HEK293T (cell line): ENCODE data around the gene ECPAS.
"Not testable (repeated sequence)": the region's sequence is repeated elsewhere in the genome, so short reads cannot be mapped to it uniquely, and the experiment has no call there.

Source experiments
- CTCF ChIA-PET: fragments of 350-600 bp; formaldehyde crosslinking; extraction: SDS; loops from one replicate; lab custom pipeline; 2021; ENCODE audit warnings: antibody characterized with exemption, inconsistent platforms; lab: Yijun Ruan, JAX
- POLR2A ChIA-PET: fragments of 350-600 bp; formaldehyde crosslinking; extraction: SDS; loops from one replicate; lab custom pipeline; 2020; ENCODE audit warnings: antibody characterized with exemption, inconsistent platforms; lab: Yijun Ruan, JAX
- DNase-seq: peaks from one replicate; pipeline ENCODE4 v3.0.0; 2012; ENCODE audit warnings: mixed read lengths; ENCODE audit errors: extremely low spot score
- ARNT ChIP-seq: fragments of 450-650 bp; IDR thresholded peaks from 2 replicates; pipeline ENCODE4 v1.6.1; 2017; ENCODE audit warnings: mild to moderate bottlenecking
- BHLHE40 ChIP-seq: fragments of 450-650 bp; IDR thresholded peaks from 2 replicates; pipeline ENCODE4 v1.6.1; 2016; ENCODE audit warnings: mild to moderate bottlenecking, moderate library complexity, borderline replicate concordance
- CTBP1 ChIP-seq: fragments of 450-650 bp; IDR thresholded peaks from 2 replicates; pipeline ENCODE4 v1.6.1; 2016; ENCODE audit warnings: borderline replicate concordance
- ELF4 ChIP-seq: fragments of 450-650 bp; IDR thresholded peaks from 2 replicates; pipeline ENCODE4 v1.6.1; 2017; ENCODE audit warnings: antibody characterized with exemption
- FOXA1 ChIP-seq: fragments of 450-650 bp; IDR thresholded peaks from 2 replicates; pipeline ENCODE4 v1.6.1; 2016; ENCODE audit warnings: mild to moderate bottlenecking
- FOXK2 ChIP-seq: fragments of 450-650 bp; IDR thresholded peaks from 2 replicates; pipeline ENCODE4 v1.6.1; 2016; ENCODE audit warnings: mild to moderate bottlenecking
- FOXM1 ChIP-seq: fragments of 450-650 bp; IDR thresholded peaks from 2 replicates; pipeline ENCODE4 v1.6.1; 2017; ENCODE audit warnings: mild to moderate bottlenecking, borderline replicate concordance
- HDGF ChIP-seq: fragments of 450-650 bp; IDR thresholded peaks from 2 replicates; pipeline ENCODE4 v1.6.1; 2017; ENCODE audit warnings: antibody characterized with exemption, borderline replicate concordance
- L3MBTL2 ChIP-seq: fragments of 450-650 bp; conservative IDR thresholded peaks from 2 replicates; pipeline ENCODE4 v1.6.1; 2016; ENCODE audit warnings: mild to moderate bottlenecking
- LEF1 ChIP-seq: fragments of 450-650 bp; IDR thresholded peaks from 2 replicates; pipeline ENCODE4 v1.6.1; 2017; ENCODE audit warnings: mild to moderate bottlenecking, borderline replicate concordance
- NFRKB ChIP-seq: fragments of 450-650 bp; IDR thresholded peaks from 2 replicates; pipeline ENCODE4 v1.6.1; 2016; ENCODE audit warnings: mild to moderate bottlenecking, moderate library complexity
- SP1 ChIP-seq: fragments of 450-650 bp; IDR thresholded peaks from 2 replicates; pipeline ENCODE4 v1.6.1; 2017
- SUZ12 ChIP-seq: fragments of 450-650 bp; IDR thresholded peaks from 2 replicates; pipeline ENCODE4 v1.6.1; 2016; ENCODE audit warnings: mild to moderate bottlenecking
- TARDBP ChIP-seq: fragments of 450-650 bp; IDR thresholded peaks from 2 replicates; pipeline ENCODE4 v1.6.1; 2016
- ZNF384 ChIP-seq: fragments of 450-650 bp; IDR thresholded peaks from 2 replicates; pipeline ENCODE4 v1.6.1; 2016
- TF ChIP-seq, protein P1 (sequence below): fragments of 450-650 bp; IDR thresholded peaks from 2 replicates; pipeline ENCODE4 v1.6.1; 2016

ECPAS gene

DNA sequence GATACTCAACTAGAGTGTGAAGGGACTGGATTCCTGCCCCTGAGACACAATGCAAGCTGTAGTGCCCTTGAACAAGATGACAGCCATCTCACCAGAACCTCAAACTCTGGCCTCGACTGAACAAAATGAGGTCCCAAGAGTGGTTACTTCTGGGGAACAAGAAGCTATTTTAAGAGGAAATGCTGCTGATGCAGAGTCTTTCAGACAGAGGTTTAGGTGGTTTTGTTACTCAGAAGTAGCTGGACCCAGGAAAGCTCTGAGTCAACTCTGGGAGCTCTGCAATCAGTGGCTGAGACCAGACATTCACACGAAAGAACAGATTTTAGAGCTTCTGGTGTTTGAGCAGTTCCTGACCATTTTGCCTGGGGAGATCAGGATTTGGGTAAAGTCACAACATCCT, 43.2 kb upstream of the ECPAS start:
- TF ChIP-seq BHLHE40 (no peak), NFRKB (no peak), SP1 (no peak), ZNF384 (no peak), ARNT (no peak), FOXA1 (no peak)
- POLR2A ChIA-PET = interaction anchor here (2.0 kb wide), 1 partner anchor 44 kb away, joined by 6 read pairs; no protein-coding TSS in a partner anchor
- DNase-seq = no peak
- CTCF ChIA-PET = no interaction called here

DNA sequence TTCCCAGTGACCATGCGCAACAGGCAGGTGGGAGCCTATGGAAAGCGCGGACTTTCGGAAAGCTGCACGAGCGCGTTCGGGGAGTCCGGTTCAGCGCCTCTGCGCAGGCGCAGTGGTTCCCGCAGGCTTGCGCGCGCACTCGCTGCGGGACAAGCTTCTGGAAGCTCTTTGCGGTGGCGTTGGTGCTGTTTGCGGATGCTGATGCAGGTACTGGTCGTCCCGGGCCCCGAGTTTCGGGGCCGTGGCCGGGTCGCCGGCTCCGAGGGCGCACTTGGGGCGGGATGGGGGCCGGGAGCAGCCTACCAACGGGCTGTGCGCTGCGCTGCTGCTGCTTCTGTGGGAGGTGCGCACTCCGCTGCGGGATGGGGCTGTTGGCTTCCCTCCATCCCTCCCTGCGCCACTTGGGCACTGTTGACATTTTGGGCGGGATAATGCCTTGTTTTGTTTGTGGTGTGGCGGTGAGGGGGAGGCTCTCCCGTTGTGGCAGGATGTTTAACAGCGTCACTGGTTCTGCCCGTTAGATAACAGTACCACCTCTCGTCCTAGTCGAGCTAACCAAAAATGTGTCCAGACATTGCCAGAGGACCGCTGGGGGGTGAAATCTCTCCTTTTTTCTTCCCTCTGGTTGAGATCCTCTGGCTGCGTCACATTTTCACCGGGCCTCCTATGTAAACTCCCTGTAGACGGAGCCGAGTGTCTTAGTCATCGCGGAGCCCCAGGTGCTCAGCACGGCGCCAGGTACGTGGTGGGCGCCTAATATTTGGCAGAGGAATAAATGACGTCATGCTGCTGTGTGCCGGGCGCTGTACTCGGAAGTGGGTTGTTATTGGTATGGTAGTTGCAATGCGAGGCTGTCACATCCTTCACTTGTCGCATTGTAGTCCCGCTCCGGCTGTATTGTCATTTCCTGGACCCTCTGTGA, 41.1 kb upstream of the ECPAS start, which contains the start of gene ZNF483:
Gene ZNF483 (plus strand): TSS at position 124 of the 922 bp plus-strand sequence. CDS start 2,217 bp downstream, outside the sequence.
- POLR2A ChIA-PET = interaction anchor here (0.6 to 1.8 kb wide), 9 partner anchors 8 to 48 kb away, joined by 3 to 8 read pairs (median 4); no protein-coding TSS in a partner anchor
- no peak for TF ChIP-seq SUZ12
- no peak for TF ChIP-seq FOXK2
- TF ChIP-seq ELF4 = no peak
- TF ChIP-seq, protein P1, sequence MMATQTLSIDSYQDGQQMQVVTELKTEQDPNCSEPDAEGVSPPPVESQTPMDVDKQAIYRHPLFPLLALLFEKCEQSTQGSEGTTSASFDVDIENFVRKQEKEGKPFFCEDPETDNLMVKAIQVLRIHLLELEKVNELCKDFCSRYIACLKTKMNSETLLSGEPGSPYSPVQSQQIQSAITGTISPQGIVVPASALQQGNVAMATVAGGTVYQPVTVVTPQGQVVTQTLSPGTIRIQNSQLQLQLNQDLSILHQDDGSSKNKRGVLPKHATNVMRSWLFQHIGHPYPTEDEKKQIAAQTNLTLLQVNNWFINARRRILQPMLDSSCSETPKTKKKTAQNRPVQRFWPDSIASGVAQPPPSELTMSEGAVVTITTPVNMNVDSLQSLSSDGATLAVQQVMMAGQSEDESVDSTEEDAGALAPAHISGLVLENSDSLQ = no peak
- no peak for TF ChIP-seq BHLHE40
- TF ChIP-seq ARNT = no peak
- peak; percentile 66 for DNase-seq
- CTCF ChIA-PET = interaction anchor here (0.7 to 1.3 kb wide), 2 partner anchors 13 to 61 kb away, joined by 3 read pairs; no protein-coding TSS in a partner anchor

DNA sequence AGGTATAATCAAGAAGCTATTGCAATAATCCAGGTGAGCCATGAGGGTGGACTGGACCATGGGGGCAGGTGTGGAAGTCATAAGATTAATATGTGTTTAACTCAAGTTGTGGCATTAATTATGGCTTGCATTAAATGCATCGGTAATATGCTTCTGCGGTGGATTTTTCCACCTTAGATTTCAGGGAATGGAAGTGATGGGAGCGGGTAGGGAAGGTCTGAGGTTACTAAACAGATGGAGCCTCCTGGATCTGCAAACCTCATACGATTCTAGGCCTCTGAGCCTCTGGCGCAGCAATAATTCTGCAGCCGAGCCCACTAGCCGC, 40.5 kb upstream of the ECPAS start:
- no peak for TF ChIP-seq FOXM1
- TF ChIP-seq L3MBTL2 = peak; percentile 54
- ChIA-PET POLR2A (interaction anchor here (0.6 to 1.8 kb wide), 9 partner anchors 9 to 47 kb away, joined by 3 to 8 read pairs (median 4); no protein-coding TSS in a partner anchor), CTCF (interaction anchor here (0.7 to 1.3 kb wide), 2 partner anchors 12 to 60 kb away, joined by 3 read pairs; no protein-coding TSS in a partner anchor)
- DNase-seq = no peak

GRCh38 chr9:111516061-111516465, 31.9 kb upstream of the ECPAS start:
- ChIA-PET CTCF (no interaction called here), POLR2A (interaction anchor here (1.6 kb wide), 1 partner anchor 9 kb away, joined by 8 read pairs; the partner anchor contains the start of gene ZNF483)
- TF ChIP-seq FOXA1 (no peak), FOXM1 (no peak), LEF1 (no peak), TARDBP (no peak), ARNT (no peak), SUZ12 (no peak), SP1 (no peak), FOXK2 (no peak), NFRKB (no peak), L3MBTL2 (no peak), ZNF384 (no peak), ELF4 (no peak), CTBP1 (no peak), BHLHE40 (no peak), HDGF (no peak)
- TF ChIP-seq, protein P1 = no peak
- no peak for DNase-seq

DNA sequence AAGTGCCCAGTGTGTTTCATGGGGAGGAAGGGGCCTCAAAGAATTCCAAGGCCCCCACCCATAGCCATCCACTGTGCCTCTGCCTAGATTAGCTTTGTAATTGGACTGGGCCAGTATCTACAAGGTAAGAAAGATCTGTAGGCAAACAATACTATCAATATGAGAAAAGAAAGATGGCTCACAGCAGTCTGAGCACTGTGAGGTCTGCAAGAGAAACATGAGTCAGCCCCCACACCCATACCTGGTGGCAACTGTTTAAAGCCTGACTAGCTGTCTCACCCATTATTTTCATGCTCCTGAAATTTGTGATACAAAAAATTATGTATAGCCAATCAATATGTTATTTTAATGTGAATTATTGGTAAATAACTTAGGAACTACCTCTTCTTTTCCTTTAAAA, 30.8 kb upstream of the ECPAS start:
- no peak for DNase-seq
- POLR2A ChIA-PET = interaction anchor here (0.6 kb wide), 1 partner anchor 10 kb away, joined by 3 read pairs; the partner anchor contains the start of gene ZNF483
- CTCF ChIA-PET = no interaction called here
- no peak for TF ChIP-seq BHLHE40
- TF ChIP-seq CTBP1 = no peak
- no peak for TF ChIP-seq TARDBP
- TF ChIP-seq ARNT = no peak
- no peak for TF ChIP-seq SUZ12
- TF ChIP-seq, protein P1 = no peak
- no peak for TF ChIP-seq FOXA1
- no peak for TF ChIP-seq FOXK2
- no peak for TF ChIP-seq ZNF384
- TF ChIP-seq LEF1 = no peak
- no peak for TF ChIP-seq ELF4
- TF ChIP-seq L3MBTL2 = no peak
- TF ChIP-seq FOXM1 = no peak
- no peak for TF ChIP-seq SP1
- TF ChIP-seq NFRKB = no peak

GRCh38 chr9:111511581-111511980, 27.4 kb upstream of the ECPAS start:
- POLR2A ChIA-PET, DNase-seq, CTCF ChIA-PET: not testable (repeated sequence)
